Trophoblast cell (in vitro differentiated cells and primary cell): ENCODE measurements around the gene USH2A.

Source experiments
- DNase-seq, 2 donors: peaks; one replicate each; pipeline ENCODE4 v3.0.0-alpha.2; 2016
- H2AFZ ChIP-seq: 2 replicates; pipeline ENCODE4 v1.6.1; 2013; ENCODE audit warnings: low read length, moderate library complexity, mild to moderate bottlenecking; ENCODE audit not compliant: insufficient read depth, poor library complexity
- H2AK5ac ChIP-seq: 2 replicates; pipeline ENCODE4 v1.6.1; 2013; ENCODE audit warnings: mild to moderate bottlenecking, low read length
- H2BK120ac ChIP-seq: 2 replicates; pipeline ENCODE4 v1.6.1; 2013; ENCODE audit warnings: low read length, mild to moderate bottlenecking, moderate library complexity; ENCODE audit not compliant: insufficient read depth, poor library complexity
- H2BK12ac ChIP-seq: 2 replicates; pipeline ENCODE4 v1.6.1; 2013; ENCODE audit warnings: mild to moderate bottlenecking, low read length, moderate library complexity
- H2BK5ac ChIP-seq: 2 replicates; pipeline ENCODE4 v1.6.1; 2013; ENCODE audit warnings: low read length, low read depth, moderate library complexity, mild to moderate bottlenecking; ENCODE audit not compliant: poor library complexity
- H3K14ac ChIP-seq: 2 replicates; pipeline ENCODE4 v1.6.1; 2013; ENCODE audit warnings: mild to moderate bottlenecking, low read length
- H3K18ac ChIP-seq: 2 replicates; pipeline ENCODE4 v1.6.1; 2013; ENCODE audit warnings: mild to moderate bottlenecking, low read length
- H3K23ac ChIP-seq: 2 replicates; pipeline ENCODE4 v1.6.1; 2013; ENCODE audit warnings: low read length
- H3K27ac ChIP-seq: 2 replicates; pipeline ENCODE4 v1.5.1; 2013; ENCODE audit warnings: low read depth, mild to moderate bottlenecking, inconsistent platforms, low read length, moderate library complexity
- H3K27me3 ChIP-seq: 2 replicates; pipeline ENCODE4 v1.6.1; 2013; ENCODE audit warnings: inconsistent platforms, mild to moderate bottlenecking, low read length, moderate library complexity; ENCODE audit not compliant: insufficient read depth
- H3K36me3 ChIP-seq, 2 experiments: 1 replicate in 1 of 2; 2 replicates in 1 of 2; pipeline ENCODE4 v1.6.1; 2013; ENCODE audit warnings: low read length in 2 of 2, mild to moderate bottlenecking in 2 of 2, moderate library complexity in 1 of 2; ENCODE audit not compliant: insufficient read depth in 2 of 2, control insufficient read depth in 1 of 2
- H3K4ac ChIP-seq: 2 replicates; pipeline ENCODE4 v1.6.1; 2013; ENCODE audit warnings: low read depth, mild to moderate bottlenecking, low read length, moderate library complexity
- H3K4me1 ChIP-seq, 2 experiments: 1 replicate in 1 of 2; 2 replicates in 1 of 2; pipeline ENCODE4 v1.6.1; 2013; ENCODE audit warnings: low read length in 2 of 2, mild to moderate bottlenecking in 2 of 2, moderate library complexity in 1 of 2; ENCODE audit not compliant: insufficient read depth in 2 of 2, control insufficient read depth in 1 of 2
- H3K4me2 ChIP-seq: 2 replicates; pipeline ENCODE4 v1.6.1; 2013; ENCODE audit warnings: inconsistent platforms, mild to moderate bottlenecking, low read length, moderate library complexity
- H3K4me3 ChIP-seq: 2 replicates; pipeline ENCODE4 v1.5.1; 2013; ENCODE audit warnings: mild to moderate bottlenecking, low read depth, low read length, inconsistent platforms
- H3K79me1 ChIP-seq: one replicate; pipeline ENCODE4 v1.6.1; 2013; ENCODE audit warnings: low read length
- H3K79me2 ChIP-seq: 2 replicates; pipeline ENCODE4 v1.6.1; 2013; ENCODE audit warnings: low read length, mild to moderate bottlenecking; ENCODE audit not compliant: control insufficient read depth, insufficient read depth, poor library complexity
- H3K9ac ChIP-seq: 2 replicates; pipeline ENCODE4 v1.6.1; 2013; ENCODE audit warnings: mild to moderate bottlenecking, low read length
- H3K9me3 ChIP-seq: 2 replicates; pipeline ENCODE4 v1.6.1; 2013; ENCODE audit warnings: low read depth, mild to moderate bottlenecking, control low read depth, inconsistent platforms, low read length; ENCODE audit not compliant: insufficient read depth
- H4K12ac ChIP-seq: 2 replicates; pipeline ENCODE4 v1.6.1; 2013; ENCODE audit warnings: low read depth, mild to moderate bottlenecking, low read length, moderate library complexity
- H4K8ac ChIP-seq: 2 replicates; pipeline ENCODE4 v1.6.1; 2013; ENCODE audit warnings: low read depth, mild to moderate bottlenecking, low read length, moderate library complexity
- H4K91ac ChIP-seq: one replicate; pipeline ENCODE4 v1.6.1; 2013; ENCODE audit warnings: low read depth, mild to moderate bottlenecking, low read length, moderate library complexity
- WGBS: extraction: QIAGEN DNeasy Blood & Tissue Kit; methylation state at CpG from one replicate; pipeline ENCODE4 v1.1.7; 2013; ENCODE audit warnings: missing lambda C conversion rate; ENCODE audit not compliant: insufficient read length, insufficient coverage; ENCODE audit errors: extremely low coverage; 5-methylcytosine and 5-hydroxymethylcytosine counted together

USH2A gene

DNA sequence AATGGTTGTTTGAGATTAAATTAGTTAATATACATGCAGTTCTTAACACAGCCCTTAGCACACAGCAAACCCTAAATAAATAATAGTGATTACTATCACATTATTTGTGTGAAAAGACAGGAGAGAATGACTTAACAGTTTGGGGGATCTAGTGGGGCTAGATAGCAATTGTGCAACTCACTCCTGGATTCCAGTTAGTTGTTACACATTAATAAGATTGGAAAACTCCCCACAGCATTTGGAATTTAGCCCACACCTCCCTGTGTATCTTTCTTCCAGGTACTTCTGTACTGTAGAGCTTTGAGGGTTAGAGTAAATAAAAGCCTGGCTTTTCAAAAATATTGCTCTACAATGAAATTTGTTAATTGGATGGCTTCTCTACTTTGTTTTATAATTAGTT lies 763.0 kb downstream of the USH2A start:
- no peak overlapping the region for H3K23ac ChIP-seq
- H3K79me1 ChIP-seq = no peaks in the 10 kb centered on the region
- no peaks in the 10 kb centered on the region for H3K9me3 ChIP-seq
- H4K12ac ChIP-seq = no peak overlapping the region
- no peak overlapping the region for H4K8ac ChIP-seq
- H3K27me3 ChIP-seq = no peaks in the 10 kb centered on the region
- no peaks in the 10 kb centered on the region for H3K4me1 ChIP-seq
- H4K91ac ChIP-seq = no peak overlapping the region
- H2BK120ac ChIP-seq = no peak overlapping the region
- H2BK5ac ChIP-seq = no peak overlapping the region
- no peak overlapping the region for H3K27ac ChIP-seq
- no peak overlapping the region for H2BK12ac ChIP-seq
- no peaks in the 10 kb centered on the region for H3K79me2 ChIP-seq
- H3K14ac ChIP-seq = no peak overlapping the region
- no peak overlapping the region for H2AK5ac ChIP-seq
- H3K9ac ChIP-seq = no peak overlapping the region
- H3K18ac ChIP-seq = no peak overlapping the region
- H2AFZ ChIP-seq = no peak overlapping the region
- DNase-seq = no peak
- no peaks in the 10 kb centered on the region for H3K36me3 ChIP-seq
- no peak overlapping the region for H3K4me3 ChIP-seq
- H3K4ac ChIP-seq = no peak overlapping the region
- no peak overlapping the region for H3K4me2 ChIP-seq

- no peak overlapping the region for H2AK5ac ChIP-seq
- no peaks in the 10 kb centered on the region for H3K27me3 ChIP-seq
- H4K12ac ChIP-seq = no peak overlapping the region
- H2BK12ac ChIP-seq = no peak overlapping the region
- WGBS = no CpG with 5 or more reads among the region's 4 CpGs
- no peaks in the 10 kb centered on the region for H3K4me1 ChIP-seq
- H3K4me3 ChIP-seq = no peak overlapping the region
- no peak overlapping the region for H3K4ac ChIP-seq
- H3K4me2 ChIP-seq = no peak overlapping the region
- H3K79me1 ChIP-seq = no peaks in the 10 kb centered on the region
- no peak overlapping the region for H2BK5ac ChIP-seq
- H3K18ac ChIP-seq = no peak overlapping the region
- no peaks in the 10 kb centered on the region for H3K79me2 ChIP-seq
- H4K8ac ChIP-seq = no peak overlapping the region
- no peak overlapping the region for H4K91ac ChIP-seq
- no peak overlapping the region for H2AFZ ChIP-seq
- H3K9ac ChIP-seq = no peak overlapping the region
- H3K36me3 ChIP-seq = no peaks in the 10 kb centered on the region
- no peak overlapping the region for H2BK120ac ChIP-seq
- H3K14ac ChIP-seq = no peak overlapping the region
- DNase-seq = no peak
- no peak overlapping the region for H3K23ac ChIP-seq
- H3K27ac ChIP-seq = no peak overlapping the region
- H3K9me3 ChIP-seq = no peaks in the 10 kb centered on the region
Observed at GRCh38 chr1:215657047-215657446, 766.2 kb downstream of the USH2A start.

- Histone ChIP-seq H3K14ac (no peak overlapping the region), H4K12ac (no peak overlapping the region), H3K18ac (no peak overlapping the region), H3K36me3 (peaks cover 0 to 2% of the 10 kb centered on the region in 2 experiments), H2AFZ (no peak overlapping the region), H3K4me3 (no peak overlapping the region), H3K9me3 (peaks cover 2% of the 10 kb centered on the region), H2BK5ac (no peak overlapping the region), H2AK5ac (no peak overlapping the region), H3K23ac (no peak overlapping the region), H3K9ac (no peak overlapping the region), H3K4me1 (no peaks in the 10 kb centered on the region), H3K4me2 (no peak overlapping the region), H4K8ac (no peak overlapping the region), H2BK12ac (no peak overlapping the region), H3K79me2 (no peaks in the 10 kb centered on the region), H3K4ac (no peak overlapping the region), H3K27me3 (no peaks in the 10 kb centered on the region), H3K79me1 (no peaks in the 10 kb centered on the region), H3K27ac (no peak overlapping the region), H2BK120ac (no peak overlapping the region), H4K91ac (no peak overlapping the region)
- DNase-seq = no peak
- WGBS = no CpG with 5 or more reads among the region's 1 CpG
Observed at GRCh38 chr1:215652371-215652770, 770.9 kb downstream of the USH2A start.

DNA sequence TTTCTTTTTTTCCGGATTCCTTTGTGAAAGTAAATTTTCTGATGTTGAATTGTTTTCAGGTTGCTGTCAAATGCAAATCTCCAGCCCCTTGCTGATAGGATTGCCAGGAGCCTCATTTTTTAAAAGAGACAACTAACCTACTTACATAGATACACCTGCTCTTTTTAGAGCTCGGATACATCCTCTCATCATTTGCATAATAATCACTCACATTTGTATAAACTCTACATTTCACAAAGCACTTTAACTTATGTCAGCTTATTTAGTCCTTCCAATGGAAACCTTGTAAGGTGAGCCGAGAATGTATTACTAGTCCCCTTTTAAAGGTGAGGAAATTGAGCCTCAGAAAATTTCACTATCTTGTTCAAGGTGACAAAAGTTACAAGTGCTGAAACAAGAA lies 771.4 kb downstream of the USH2A start:
- Histone ChIP-seq H3K27ac (no peak overlapping the region), H3K9me3 (peaks cover 2% of the 10 kb centered on the region), H2AK5ac (no peak overlapping the region), H3K23ac (no peak overlapping the region), H2AFZ (no peak overlapping the region), H4K8ac (no peak overlapping the region), H2BK12ac (no peak overlapping the region), H3K27me3 (no peaks in the 10 kb centered on the region), H3K4me2 (no peak overlapping the region), H3K4ac (no peak overlapping the region), H3K4me3 (no peak overlapping the region), H3K9ac (no peak overlapping the region), H4K91ac (no peak overlapping the region), H2BK5ac (no peak overlapping the region), H3K14ac (no peak overlapping the region), H3K4me1 (no peaks in the 10 kb centered on the region), H2BK120ac (no peak overlapping the region), H3K79me1 (no peaks in the 10 kb centered on the region), H3K79me2 (no peaks in the 10 kb centered on the region), H4K12ac (no peak overlapping the region), H3K36me3 (peaks cover 0 to 2% of the 10 kb centered on the region in 2 experiments), H3K18ac (no peak overlapping the region)
- WGBS = no CpG with 5 or more reads among the region's 3 CpGs
- DNase-seq = no peak
